Chondrocyte (in vitro differentiated cells): ENCODE results near the gene CACNA1S. TPM values are rescaled to one million over a fixed set of nuclear protein-coding genes. Genes with fewer than 3 reads are reported as not detected.

Source experiments
- DNase-seq: peaks from one replicate; pipeline ENCODE4 v3.0.0; 2021; ENCODE audit warnings: mixed read lengths, low spot score
- H3K27ac Mint-ChIP-seq: one replicate; pipeline ENCODE4 v1.8.0; 2021; ENCODE audit warnings: mild to moderate bottlenecking, moderate library complexity, mixed read lengths; ENCODE audit not compliant: unreplicated experiment
- H3K27me3 Mint-ChIP-seq: 2 replicates; pipeline ENCODE4 v1.8.0; 2021; ENCODE audit warnings: low read depth, mixed read lengths
- H3K36me3 Mint-ChIP-seq: 2 replicates; pipeline ENCODE4 v1.8.0; 2021; ENCODE audit warnings: low read depth, mixed read lengths
- H3K4me1 Mint-ChIP-seq: 2 replicates; pipeline ENCODE4 v1.8.0; 2021; ENCODE audit warnings: low read depth, mild to moderate bottlenecking, mixed read lengths
- H3K4me3 Mint-ChIP-seq: one replicate; pipeline ENCODE4 v1.8.0; 2021; ENCODE audit warnings: mild to moderate bottlenecking, moderate library complexity, mixed read lengths; ENCODE audit not compliant: unreplicated experiment
- H3K9me3 Mint-ChIP-seq: 2 replicates; pipeline ENCODE4 v1.8.0; 2021; ENCODE audit warnings: low read depth, mixed read lengths
- CTCF ChIP-seq: fragments of 200-600 bp; sonication (generic); IDR thresholded peaks from 2 replicates; pipeline ENCODE4 v1.5.0; 2021; ENCODE audit warnings: antibody characterized with exemption, mild to moderate bottlenecking, moderate library complexity
- total RNA-seq: library from RNA; stranded (reverse); gene quantifications from 3 replicates; pipeline ENCODE4 v1.2.1, GENCODE V29; 2021

CACNA1S gene
- total RNA-seq, 1 donor from 2014 or later: 0.40 TPM

- no peak for TF ChIP-seq CTCF
- Mint-ChIP-seq H3K27ac (no peak overlapping the region), H3K36me3 (no peaks in the 10 kb centered on the region), H3K9me3 (no peaks in the 10 kb centered on the region), H3K27me3 (no peaks in the 10 kb centered on the region), H3K4me3 (no peak overlapping the region), H3K4me1 (peaks cover 58% of the 10 kb centered on the region)
- no peak for DNase-seq
These were observed 92.1 kb downstream of the CACNA1S start for GRCh38 chr1:201020040-201020591.

- H3K4me3 Mint-ChIP-seq: no peak overlapping the region
- H3K27ac Mint-ChIP-seq: peak overlapping the region; percentile 38
- no peak for DNase-seq
- no peaks in the 10 kb centered on the region for H3K27me3 Mint-ChIP-seq
- H3K4me1 Mint-ChIP-seq: peaks cover 63% of the 10 kb centered on the region
- no peaks in the 10 kb centered on the region for H3K36me3 Mint-ChIP-seq
- no peak for TF ChIP-seq CTCF
- no peaks in the 10 kb centered on the region for H3K9me3 Mint-ChIP-seq
These were observed 92.8 kb downstream of the CACNA1S start for GRCh38 chr1:201019321-201019977.

GRCh38 chr1:201017828-201018163, 94.4 kb downstream of the CACNA1S start:
- no peaks in the 10 kb centered on the region for H3K9me3 Mint-ChIP-seq
- H3K27me3 Mint-ChIP-seq: no peaks in the 10 kb centered on the region
- H3K4me1 Mint-ChIP-seq: peaks cover 58% of the 10 kb centered on the region
- no peak overlapping the region for H3K4me3 Mint-ChIP-seq
- DNase-seq: no peak
- TF ChIP-seq CTCF: no peak
- no peaks in the 10 kb centered on the region for H3K36me3 Mint-ChIP-seq
- H3K27ac Mint-ChIP-seq: peak overlapping the region; percentile 88

GRCh38 chr1:201016943-201017827, 95.0 kb downstream of the CACNA1S start:
- Mint-ChIP-seq H3K36me3 (no peaks in the 10 kb centered on the region), H3K27ac (peak overlapping the region; percentile 88), H3K4me3 (no peak overlapping the region), H3K27me3 (no peaks in the 10 kb centered on the region), H3K4me1 (peaks cover 52% of the 10 kb centered on the region), H3K9me3 (no peaks in the 10 kb centered on the region)
- no peak for TF ChIP-seq CTCF
- DNase-seq: no peak

GRCh38 chr1:201016211-201016651, 96.0 kb downstream of the CACNA1S start:
- H3K27ac Mint-ChIP-seq: peak overlapping the region; percentile 88
- H3K9me3 Mint-ChIP-seq: no peaks in the 10 kb centered on the region
- DNase-seq: no peak
- H3K27me3 Mint-ChIP-seq: no peaks in the 10 kb centered on the region
- TF ChIP-seq CTCF: no peak
- H3K36me3 Mint-ChIP-seq: no peaks in the 10 kb centered on the region
- H3K4me3 Mint-ChIP-seq: peak overlapping the region; percentile 52
- H3K4me1 Mint-ChIP-seq: peaks cover 48% of the 10 kb centered on the region
